ENCODE measurements around the gene ESR1.
A peak's percentile ranks its signal among the peaks of the same experiment; 100 is the strongest.

DNA sequence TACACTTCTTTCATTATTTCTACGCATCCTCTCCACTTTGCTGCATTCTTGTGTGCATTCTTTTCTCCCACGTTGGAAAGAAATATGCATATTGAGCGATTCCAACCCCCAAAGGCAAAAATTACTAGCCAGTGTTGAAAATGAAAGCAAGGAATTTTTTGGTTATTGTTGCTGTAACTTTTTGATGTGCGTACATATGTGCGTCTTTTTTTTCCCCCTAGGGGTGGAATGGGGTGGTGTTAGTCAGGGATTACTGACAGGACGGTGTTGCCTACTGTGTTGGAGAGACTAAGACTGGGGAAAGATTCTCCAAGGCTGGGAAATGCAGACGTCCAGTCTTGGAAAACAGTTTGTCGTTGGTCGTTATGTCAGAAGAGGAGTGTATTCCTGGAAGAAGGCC is 44.2 kb upstream of the ESR1 start:
- peak; percentile 46 for TF ChIP-seq CTCF (IDR thresholded peaks at IDR 0.05)
- TF ChIP-seq EZH2 (IDR thresholded peaks at IDR 0.05), result no peak
